ENCODE results near the gene SORD. TPM values are rescaled to one million over a fixed set of nuclear protein-coding genes. Genes with fewer than 3 reads are reported as not detected.

Gene SORD
- total and polyA plus RNA-seq, 10 of the 15 experiments (the other 5 are each of a cell fraction or from before 2014, with no cell fraction given): 7.5 to 51.6 (median 40.1) TPM

- ChIA-PET POLR2A (no interaction called here), RAD21 (ENCODE audit: unreplicated experiment) (interaction anchor here (0.8 to 1.9 kb wide), 8 partner anchors 8 to 338 kb away, joined by 3 to 16 read pairs (median 4); no protein-coding TSS in a partner anchor), SMC1A (ENCODE audit: uncharacterized antibody, unreplicated experiment) (interaction anchor here (1.0 to 1.8 kb wide), 6 partner anchors 8 to 160 kb away, joined by 3 to 9 read pairs (median 6); no protein-coding TSS in a partner anchor), CTCF (interaction anchor here (0.6 to 2.2 kb wide), 34 partner anchors 8 to 349 kb away, joined by 3 to 27 read pairs (median 5); partner anchors contain the start of gene DUOX1)
- WGBS (ENCODE audit: insufficient coverage, insufficient replicate concordance, low lambda C conversion rate, missing lambda C conversion rate): 48% methylated on average over 5 of the region's 5 CpGs
- H3K9ac ChIP-seq (ENCODE audit: control insufficient read depth, insufficient read depth, low read length): no peak overlapping the region
- H3K9me3 ChIP-seq (replicated peaks; ENCODE audit: control insufficient read depth, insufficient read depth, low read length): no peaks in the 10 kb centered on the region
- peaks cover 7 to 21% of the 10 kb centered on the region in 2 experiments for H3K27me3 ChIP-seq (replicated peaks in 1 of 2; ENCODE audit: control insufficient read depth in 2 of 2, insufficient read depth in 2 of 2, low read length in 1 of 2)
- H3K4me2 ChIP-seq (ENCODE audit: control insufficient read depth, insufficient read depth): no peak overlapping the region
- no peak for DNase-seq (ENCODE audit: low read depth, low spot score)
- H3K36me3 ChIP-seq (ENCODE audit: control insufficient read depth in 2 of 2, insufficient read depth in 2 of 2, low read length in 1 of 2): no peaks in the 10 kb centered on the region
- H4K20me1 ChIP-seq (ENCODE audit: control insufficient read depth, insufficient read depth): no peaks in the 10 kb centered on the region
- in situ Hi-C loops (cut with MboI) (loop anchor here (10.0 kb wide), 1 partner anchor 56 kb away; no protein-coding TSS in a partner anchor), intact Hi-C loops (cut with micrococcal nuclease; ENCODE audit: unreplicated experiment) (no loop called here)
- H2AFZ ChIP-seq (ENCODE audit: control insufficient read depth, low read depth, low read length): no peak overlapping the region
- no peak for FAIRE-seq
- H3K79me2 ChIP-seq (ENCODE audit: control insufficient read depth, insufficient read depth, low read length): no peaks in the 10 kb centered on the region
- ATAC-seq: no peak
- no peaks in the 10 kb centered on the region; the same call in 1 of the 2 replicates for H3K4me1 ChIP-seq (ENCODE audit: control insufficient read depth, insufficient read depth, low read length)
- BruUV-seq (replicated peaks): no TSS peak
- no peak overlapping the region for H3K4me3 ChIP-seq
- no peak overlapping the region for H3K27ac ChIP-seq (ENCODE audit: control insufficient read depth, insufficient read depth)
- no peak for TF ChIP-seq NKRF (conservative IDR thresholded peaks at IDR 0.05)
- no peak for TF ChIP-seq ZBTB33 (IDR thresholded peaks at IDR 0.05)
- no peak for TF ChIP-seq ATF2 (IDR thresholded peaks at IDR 0.05; ENCODE audit: low read length)
- no peak for TF ChIP-seq MTA3 (IDR thresholded peaks at IDR 0.05; ENCODE audit: borderline replicate concordance, low read length)
- no peak for TF ChIP-seq POLR2AphosphoS2 (IDR thresholded peaks at IDR 0.05; ENCODE audit: low read depth, low read length)
- TF ChIP-seq ZBTB4 (CRISPR knock-in tag; IDR thresholded peaks at IDR 0.05): no peak
- TF ChIP-seq TARDBP (IDR thresholded peaks at IDR 0.05; ENCODE audit: borderline replicate concordance): no peak
- TF ChIP-seq REST (IDR thresholded peaks at IDR 0.05; ENCODE audit: low read depth, low read length): no peak
- no peak for TF ChIP-seq SREBF2 (IDR thresholded peaks at IDR 0.05; ENCODE audit: low read length)
- TF ChIP-seq POU2F2 (IDR thresholded peaks at IDR 0.05; ENCODE audit: borderline replicate concordance, low read depth, low read length): no peak
- TF ChIP-seq GATAD2B (conservative IDR thresholded peaks at IDR 0.05; ENCODE audit: low read depth): no peak
These were observed 96.0 kb downstream of the SORD start for GRCh38 chr15:45118996-45119395.

Data from GM12878 (cell line).